ENCODE data around the gene ISX.

GRCh38 chr22:35085621-35086020 lies 19.7 kb downstream of the ISX start:
- TF ChIP-seq CTCF (IDR thresholded peaks at IDR 0.05) (no peak), TCF7L2 (IDR thresholded peaks at IDR 0.05; ENCODE audit: low read depth, low read length) (no peak), POLR2AphosphoS5 (IDR thresholded peaks at IDR 0.05; ENCODE audit: low read depth, low read length) (no peak)
